B cell (primary cell): ENCODE measurements around the gene CDC42BPB. TPM values are rescaled to one million over a fixed set of nuclear protein-coding genes. Genes with fewer than 3 reads are reported as not detected.
A peak's percentile ranks its signal among the peaks of the same experiment; 100 is the strongest.

Experiments used
- ATAC-seq: fragments of 200-7000 bp; cut with Tn5 transposase; one replicate; pipeline ENCODE4 v1.10.0; 2021; ENCODE audit warnings: low read depth, mild to moderate bottlenecking, moderate number of reproducible peaks, moderate library complexity
- CTCF ChIA-PET: fragments of 350-600 bp; sonication (Branson Sonifier 250); formaldehyde crosslinking; loops from one replicate; lab custom pipeline; 2021; ENCODE audit warnings: antibody characterized with exemption, inconsistent platforms; lab: Charles Lee
- POLR2A ChIA-PET: fragments of 350-600 bp; sonication (Branson Sonifier 250); formaldehyde crosslinking; loops from one replicate; lab custom pipeline; 2021; ENCODE audit warnings: antibody characterized with exemption; lab: Charles Lee
- DNase-seq: peaks from one replicate; pipeline ENCODE4 v3.0.0; 2013
- H2AFZ ChIP-seq: 2 replicates; pipeline ENCODE4 v1.6.1; 2012; ENCODE audit warnings: mild to moderate bottlenecking, low read depth, low read length; ENCODE audit not compliant: insufficient read depth, poor library complexity, severe bottlenecking
- H3K27ac ChIP-seq, 2 donors: 1 replicate in 1 of 2; 2 replicates in 1 of 2; pipeline ENCODE4 v1.5.1; 2012 to 2013; ENCODE audit warnings: low read length in 2 of 2, mild to moderate bottlenecking in 2 of 2, moderate library complexity in 1 of 2
- H3K27me3 ChIP-seq, 4 experiments: fragments of 200-600 bp in 1 of 4; sonication (generic) in 1 of 4; replicated peaks in 1 of 4; 1 replicate in 2 of 4; 2 replicates in 2 of 4; pipeline versions ENCODE4 v1.6.1 to v1.7.0; 2013 to 2016; ENCODE audit warnings: low read length in 3 of 4, mild to moderate bottlenecking in 2 of 4, mixed read lengths in 1 of 4, moderate library complexity in 1 of 4; ENCODE audit not compliant: insufficient read depth in 4 of 4, control insufficient read depth in 3 of 4; ENCODE audit errors: control extremely low read depth in 1 of 4
- H3K36me3 ChIP-seq, 2 experiments: replicated peaks in 1 of 2; 1 replicate in 1 of 2; 2 replicates in 1 of 2; pipeline versions ENCODE4 v1.6.1 to v1.7.1; 2013; ENCODE audit warnings: low read length in 1 of 2; ENCODE audit not compliant: insufficient read depth in 2 of 2, control insufficient read depth in 1 of 2; ENCODE audit errors: control extremely low read depth in 1 of 2, extremely low read depth in 1 of 2
- H3K4me1 ChIP-seq, 2 donors: fragments of 200-600 bp in 1 of 2; sonication (generic) in 1 of 2; 1 replicate in 1 of 2; 2 replicates in 1 of 2; pipeline versions ENCODE4 v1.5.1 to v1.6.1; 2013 to 2017; ENCODE audit warnings: low read length in 2 of 2; ENCODE audit not compliant: control insufficient read depth in 2 of 2, insufficient read depth in 2 of 2
- H3K4me2 ChIP-seq: replicated peaks from 2 replicates; pipeline ENCODE3; 2012; ENCODE audit warnings: mild to moderate bottlenecking, low read depth, low read length; ENCODE audit not compliant: poor library complexity, severe bottlenecking
- H3K4me3 ChIP-seq, 5 experiments: fragments of 200-600 bp in 1 of 5; sonication (generic) in 1 of 5; 1 replicate in 3 of 5; 2 replicates in 2 of 5; pipeline versions ENCODE4 v1.5.1 to v1.7.0; 2011 to 2016; ENCODE audit warnings: low read length in 4 of 5, mild to moderate bottlenecking in 4 of 5, low read depth in 2 of 5, control low read depth in 1 of 5, moderate library complexity in 1 of 5; ENCODE audit not compliant: insufficient read depth in 1 of 5; ENCODE audit errors: control extremely low read depth in 1 of 5, extremely low read depth in 1 of 5
- H3K79me2 ChIP-seq: fragments of 200-600 bp; sonication (generic); one replicate; pipeline ENCODE4 v1.6.0; 2016; ENCODE audit warnings: low read length; ENCODE audit not compliant: control insufficient read depth, insufficient read depth
- H3K9ac ChIP-seq: fragments of 200-600 bp; sonication (generic); 2 replicates; pipeline ENCODE4 v1.6.1; 2017; ENCODE audit warnings: mild to moderate bottlenecking, low read length, moderate library complexity
- H3K9me3 ChIP-seq, 3 donors: one replicate each; pipeline versions ENCODE4 v1.6.1 to v1.7.1; 2013; ENCODE audit warnings: low read length in 2 of 3; ENCODE audit not compliant: control insufficient read depth in 2 of 3, insufficient read depth in 1 of 3; ENCODE audit errors: control extremely low read depth in 1 of 3
- H4K20me1 ChIP-seq: 2 replicates; pipeline ENCODE4 v1.6.0; 2012; ENCODE audit warnings: mild to moderate bottlenecking, low read length; ENCODE audit not compliant: insufficient read depth, control insufficient read depth, poor library complexity, severe bottlenecking
- H3K27ac Mint-ChIP-seq: one replicate; pipeline ENCODE4 v1.8.0; 2021; ENCODE audit warnings: mixed read lengths
- H3K27me3 Mint-ChIP-seq: one replicate; pipeline ENCODE4 v1.8.0; 2021; ENCODE audit warnings: mixed read lengths
- H3K4me1 Mint-ChIP-seq: one replicate; pipeline ENCODE4 v1.8.0; 2021; ENCODE audit warnings: mixed read lengths
- H3K4me3 Mint-ChIP-seq: one replicate; pipeline ENCODE4 v1.8.0; 2021; ENCODE audit warnings: mixed read lengths
- H3K9me3 Mint-ChIP-seq: one replicate; pipeline ENCODE4 v1.8.0; 2022; ENCODE audit warnings: mixed read lengths; ENCODE audit not compliant: insufficient read depth
- CTCF ChIP-seq: fragments of 200-600 bp; IDR thresholded peaks from one replicate; pipeline ENCODE4 v1.8.0; 2022; ENCODE audit warnings: antibody characterized with exemption, mild to moderate bottlenecking
- EZH2 ChIP-seq: IDR thresholded peaks from 2 replicates; pipeline ENCODE4 v1.6.1; 2012; ENCODE audit warnings: borderline replicate concordance, low read depth, mild to moderate bottlenecking, moderate library complexity, low read length; ENCODE audit not compliant: insufficient read depth, poor library complexity, severe bottlenecking
- WGBS: methylation state at CpG from one replicate; pipeline ENCODE4 v1.1.5; 2013; ENCODE audit warnings: missing lambda C conversion rate; ENCODE audit not compliant: insufficient coverage; 5-methylcytosine and 5-hydroxymethylcytosine counted together
- intact Hi-C: fragments of 100-400 bp; cut with micrococcal nuclease; formaldehyde crosslinking; loops from one replicate; pipeline ENCODE4 v1.10.0; 2022
- polyA plus RNA-seq: library from polyadenylated mRNA; depleted of rRNA; stranded (reverse); fragments of >200 nt; gene quantifications from 2 replicates; pipeline ENCODE4 v1.2.3, GENCODE V29; 2012
- total RNA-seq, 2 donors: library from RNA; stranded (reverse); fragments of 120-200 nt in 1 of 2; gene quantifications; 1 replicate in 1 of 2; 2 replicates in 1 of 2; pipeline versions ENCODE4 v1.2.3 to v1.2.4, GENCODE V29; 2013 to 2022

Gene CDC42BPB
- total and polyA plus RNA-seq, 2 donors (not counting 1 experiment from before 2014, with no cell fraction given) = 23.9 to 52.5 TPM

- peak overlapping the region; percentile 46 for H3K27ac Mint-ChIP-seq
Observed at GRCh38 chr14:102913341-102914211, 143.8 kb downstream of the CDC42BPB start.

More at GRCh38 chr14:102913341-102914211, 143.8 kb downstream of the CDC42BPB start:
- peak overlapping the region; percentile 74 for H3K4me2 ChIP-seq
- no peak for DNase-seq
- intact Hi-C loops = no loop called here
- peaks cover 53 to 55% of the 10 kb centered on the region in 2 donors for H3K4me1 ChIP-seq
- no peaks in the 10 kb centered on the region for H3K9me3 Mint-ChIP-seq
- H3K4me1 Mint-ChIP-seq = peaks cover 53% of the 10 kb centered on the region
- H3K4me3 Mint-ChIP-seq = peak overlapping the region; percentile 41
- peaks cover 0 to 21% of the 10 kb centered on the region in 2 experiments for H3K36me3 ChIP-seq
- ChIA-PET CTCF (interaction anchor here (0.8 to 1.1 kb wide), 2 partner anchors 12 kb away, joined by 3 to 5 read pairs; no protein-coding TSS in a partner anchor), POLR2A (no interaction called here)
- H3K79me2 ChIP-seq = peaks cover 12% of the 10 kb centered on the region
- H2AFZ ChIP-seq = no peak overlapping the region
- peaks cover 12% of the 10 kb centered on the region for H4K20me1 ChIP-seq
- H3K9ac ChIP-seq = no peak overlapping the region
- H3K27me3 ChIP-seq = no peaks in the 10 kb centered on the region
- H3K27ac ChIP-seq = no peak overlapping the region
- no peak overlapping the region for H3K4me3 ChIP-seq
- TF ChIP-seq EZH2 (no peak), CTCF (no peak)
- WGBS = 92% methylated on average over 23 of the region's 28 CpGs
- no peak for ATAC-seq
- no peaks in the 10 kb centered on the region for H3K27me3 Mint-ChIP-seq
- H3K9me3 ChIP-seq = no peaks in the 10 kb centered on the region
